Thyroid gland (tissue), 4 donors: ENCODE results near the gene RP9.

Experiments
- POLR2A ChIP-seq, 2 donors: fragments of 450-650 bp; IDR thresholded peaks; one replicate each; pipeline ENCODE4 v1.6.1; 2017; ENCODE audit warnings: antibody characterized with exemption in 2 of 2, mild to moderate bottlenecking in 2 of 2, moderate library complexity in 1 of 2
- TF ChIP-seq, protein P1 (sequence below), 6 experiments: fragments of 200-600 bp in 3 of 6; fragments of 450-650 bp in 3 of 6; sonication (generic) in 3 of 6; IDR thresholded peaks; one replicate each; pipeline ENCODE4 v1.5.1; 2016 to 2019; ENCODE audit warnings: antibody characterized with exemption in 6 of 6, mild to moderate bottlenecking in 2 of 6, inconsistent platforms in 1 of 6, moderate library complexity in 1 of 6

DNA sequence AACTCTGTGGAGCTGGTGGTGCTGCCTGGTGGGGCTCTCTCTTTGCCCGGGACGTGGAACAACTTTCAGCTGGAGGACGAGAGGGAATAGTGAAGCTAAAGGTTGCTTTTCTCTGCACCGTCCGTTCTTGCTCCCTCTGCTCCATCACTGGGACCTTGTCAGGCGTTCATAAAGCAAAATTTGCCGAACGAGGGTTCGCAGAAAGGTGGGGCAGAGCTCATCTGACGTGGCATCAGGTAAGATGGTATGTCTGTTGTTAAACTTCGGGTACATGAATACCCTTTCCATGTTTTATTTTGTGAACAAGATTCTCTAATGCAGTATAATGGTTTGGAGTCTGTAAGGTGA is 20.6 kb upstream of the RP9 start:
- TF ChIP-seq, protein P1, sequence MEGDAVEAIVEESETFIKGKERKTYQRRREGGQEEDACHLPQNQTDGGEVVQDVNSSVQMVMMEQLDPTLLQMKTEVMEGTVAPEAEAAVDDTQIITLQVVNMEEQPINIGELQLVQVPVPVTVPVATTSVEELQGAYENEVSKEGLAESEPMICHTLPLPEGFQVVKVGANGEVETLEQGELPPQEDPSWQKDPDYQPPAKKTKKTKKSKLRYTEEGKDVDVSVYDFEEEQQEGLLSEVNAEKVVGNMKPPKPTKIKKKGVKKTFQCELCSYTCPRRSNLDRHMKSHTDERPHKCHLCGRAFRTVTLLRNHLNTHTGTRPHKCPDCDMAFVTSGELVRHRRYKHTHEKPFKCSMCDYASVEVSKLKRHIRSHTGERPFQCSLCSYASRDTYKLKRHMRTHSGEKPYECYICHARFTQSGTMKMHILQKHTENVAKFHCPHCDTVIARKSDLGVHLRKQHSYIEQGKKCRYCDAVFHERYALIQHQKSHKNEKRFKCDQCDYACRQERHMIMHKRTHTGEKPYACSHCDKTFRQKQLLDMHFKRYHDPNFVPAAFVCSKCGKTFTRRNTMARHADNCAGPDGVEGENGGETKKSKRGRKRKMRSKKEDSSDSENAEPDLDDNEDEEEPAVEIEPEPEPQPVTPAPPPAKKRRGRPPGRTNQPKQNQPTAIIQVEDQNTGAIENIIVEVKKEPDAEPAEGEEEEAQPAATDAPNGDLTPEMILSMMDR (IDR thresholded peaks at IDR 0.05) = no peak
- TF ChIP-seq POLR2A (IDR thresholded peaks at IDR 0.05) = no peak
